OCI-LY1 (cell line): ENCODE data around the gene WIPF2.

Source experiments
- EZH2 ChIP-seq: fragments of 200-600 bp; sonication (generic), shearing (Covaris generic); IDR thresholded peaks from 2 replicates; pipeline ENCODE4 v1.8.0; 2017; ENCODE audit warnings: borderline replicate concordance, mixed run types, mild to moderate bottlenecking, antibody characterized with exemption, low read length, moderate library complexity, mixed read lengths
- TF ChIP-seq, protein P1 (sequence below): fragments of 200-600 bp; sonication (generic), shearing (Covaris generic); IDR thresholded peaks from 2 replicates; pipeline ENCODE4 v1.5.1; 2017; ENCODE audit warnings: mild to moderate bottlenecking, antibody characterized with exemption, low read length, moderate library complexity, mixed read lengths

GRCh38 chr17:40224718-40225550 is 5.8 kb downstream of the WIPF2 start:
- TF ChIP-seq, protein P1, sequence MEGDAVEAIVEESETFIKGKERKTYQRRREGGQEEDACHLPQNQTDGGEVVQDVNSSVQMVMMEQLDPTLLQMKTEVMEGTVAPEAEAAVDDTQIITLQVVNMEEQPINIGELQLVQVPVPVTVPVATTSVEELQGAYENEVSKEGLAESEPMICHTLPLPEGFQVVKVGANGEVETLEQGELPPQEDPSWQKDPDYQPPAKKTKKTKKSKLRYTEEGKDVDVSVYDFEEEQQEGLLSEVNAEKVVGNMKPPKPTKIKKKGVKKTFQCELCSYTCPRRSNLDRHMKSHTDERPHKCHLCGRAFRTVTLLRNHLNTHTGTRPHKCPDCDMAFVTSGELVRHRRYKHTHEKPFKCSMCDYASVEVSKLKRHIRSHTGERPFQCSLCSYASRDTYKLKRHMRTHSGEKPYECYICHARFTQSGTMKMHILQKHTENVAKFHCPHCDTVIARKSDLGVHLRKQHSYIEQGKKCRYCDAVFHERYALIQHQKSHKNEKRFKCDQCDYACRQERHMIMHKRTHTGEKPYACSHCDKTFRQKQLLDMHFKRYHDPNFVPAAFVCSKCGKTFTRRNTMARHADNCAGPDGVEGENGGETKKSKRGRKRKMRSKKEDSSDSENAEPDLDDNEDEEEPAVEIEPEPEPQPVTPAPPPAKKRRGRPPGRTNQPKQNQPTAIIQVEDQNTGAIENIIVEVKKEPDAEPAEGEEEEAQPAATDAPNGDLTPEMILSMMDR: no peak
- TF ChIP-seq EZH2: no peak
